Measurements from ENCODE around the gene PRMT6. TPM values are rescaled to one million over a fixed set of nuclear protein-coding genes. Genes with fewer than 3 reads are reported as not detected.

The PRMT6 gene
- total and polyA plus RNA-seq, 10 of the 15 experiments (the other 5 are each of a cell fraction or from before 2014, with no cell fraction given): 6.0 to 38.6 (median 26.3) TPM

DNA sequence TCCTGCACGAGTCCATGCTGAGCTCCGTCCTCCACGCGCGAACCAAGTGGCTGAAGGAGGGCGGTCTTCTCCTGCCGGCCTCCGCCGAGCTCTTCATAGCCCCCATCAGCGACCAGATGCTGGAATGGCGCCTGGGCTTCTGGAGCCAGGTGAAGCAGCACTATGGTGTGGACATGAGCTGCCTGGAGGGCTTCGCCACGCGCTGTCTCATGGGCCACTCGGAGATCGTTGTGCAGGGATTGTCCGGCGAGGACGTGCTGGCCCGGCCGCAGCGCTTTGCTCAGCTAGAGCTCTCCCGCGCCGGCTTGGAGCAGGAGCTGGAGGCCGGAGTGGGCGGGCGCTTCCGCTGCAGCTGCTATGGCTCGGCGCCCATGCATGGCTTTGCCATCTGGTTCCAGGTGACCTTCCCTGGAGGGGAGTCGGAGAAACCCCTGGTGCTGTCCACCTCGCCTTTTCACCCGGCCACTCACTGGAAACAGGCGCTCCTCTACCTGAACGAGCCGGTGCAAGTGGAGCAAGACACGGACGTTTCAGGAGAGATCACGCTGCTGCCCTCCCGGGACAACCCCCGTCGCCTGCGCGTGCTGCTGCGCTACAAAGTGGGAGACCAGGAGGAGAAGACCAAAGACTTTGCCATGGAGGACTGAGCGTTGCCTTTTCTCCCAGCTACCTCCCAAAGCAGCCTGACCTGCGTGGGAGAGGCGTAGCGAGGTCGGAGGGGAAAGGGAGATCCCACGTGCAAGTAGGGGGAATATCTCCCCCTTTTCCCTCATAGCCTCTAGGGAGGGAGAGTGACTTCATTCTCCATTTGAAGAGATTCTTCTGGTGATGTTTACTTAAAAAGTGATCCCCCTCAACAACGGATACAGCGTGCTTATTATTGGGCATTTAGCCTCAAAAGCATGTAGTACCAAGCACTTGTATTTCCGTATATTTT lies 991 bp downstream of the PRMT6 start (continued):
- TF ChIP-seq, protein P1, sequence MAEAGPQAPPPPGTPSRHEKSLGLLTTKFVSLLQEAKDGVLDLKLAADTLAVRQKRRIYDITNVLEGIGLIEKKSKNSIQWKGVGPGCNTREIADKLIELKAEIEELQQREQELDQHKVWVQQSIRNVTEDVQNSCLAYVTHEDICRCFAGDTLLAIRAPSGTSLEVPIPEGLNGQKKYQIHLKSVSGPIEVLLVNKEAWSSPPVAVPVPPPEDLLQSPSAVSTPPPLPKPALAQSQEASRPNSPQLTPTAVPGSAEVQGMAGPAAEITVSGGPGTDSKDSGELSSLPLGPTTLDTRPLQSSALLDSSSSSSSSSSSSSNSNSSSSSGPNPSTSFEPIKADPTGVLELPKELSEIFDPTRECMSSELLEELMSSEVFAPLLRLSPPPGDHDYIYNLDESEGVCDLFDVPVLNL (IDR thresholded peaks at IDR 0.05; ENCODE audit: low read depth, low read length): no peak
- TF ChIP-seq, protein P2, sequence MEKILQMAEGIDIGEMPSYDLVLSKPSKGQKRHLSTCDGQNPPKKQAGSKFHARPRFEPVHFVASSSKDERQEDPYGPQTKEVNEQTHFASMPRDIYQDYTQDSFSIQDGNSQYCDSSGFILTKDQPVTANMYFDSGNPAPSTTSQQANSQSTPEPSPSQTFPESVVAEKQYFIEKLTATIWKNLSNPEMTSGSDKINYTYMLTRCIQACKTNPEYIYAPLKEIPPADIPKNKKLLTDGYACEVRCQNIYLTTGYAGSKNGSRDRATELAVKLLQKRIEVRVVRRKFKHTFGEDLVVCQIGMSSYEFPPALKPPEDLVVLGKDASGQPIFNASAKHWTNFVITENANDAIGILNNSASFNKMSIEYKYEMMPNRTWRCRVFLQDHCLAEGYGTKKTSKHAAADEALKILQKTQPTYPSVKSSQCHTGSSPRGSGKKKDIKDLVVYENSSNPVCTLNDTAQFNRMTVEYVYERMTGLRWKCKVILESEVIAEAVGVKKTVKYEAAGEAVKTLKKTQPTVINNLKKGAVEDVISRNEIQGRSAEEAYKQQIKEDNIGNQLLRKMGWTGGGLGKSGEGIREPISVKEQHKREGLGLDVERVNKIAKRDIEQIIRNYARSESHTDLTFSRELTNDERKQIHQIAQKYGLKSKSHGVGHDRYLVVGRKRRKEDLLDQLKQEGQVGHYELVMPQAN (conservative IDR thresholded peaks at IDR 0.05): 0 out of 2 replicates have a peak, but pooled peaks have one; percentile 29
- TF ChIP-seq MYB (IDR thresholded peaks at IDR 0.05; ENCODE audit: borderline replicate concordance, low read depth, low read length) (no peak), MTA3 (IDR thresholded peaks at IDR 0.05; ENCODE audit: borderline replicate concordance, low read length) (no peak), ASH2L (IDR thresholded peaks at IDR 0.05; ENCODE audit: borderline replicate concordance, low read depth) (no peak), TCF3 (IDR thresholded peaks at IDR 0.05; ENCODE audit: borderline replicate concordance, insufficient read depth, low read depth, low read length) (peak; percentile 81; the same call in 1 of the 2 replicates), HSF1 (IDR thresholded peaks at IDR 0.05; ENCODE audit: low read depth, low read length) (no peak), EGR1 (IDR thresholded peaks at IDR 0.05; ENCODE audit: borderline replicate concordance in 1 of 2, low read depth in 2 of 2, low read length in 2 of 2) (peak in 1 of 2 experiments; percentile 39; a peak in 1 of 3 replicates), PBX3 (IDR thresholded peaks at IDR 0.05; ENCODE audit: insufficient replicate concordance, low read depth, low read length) (no peak), NR2F1 (conservative IDR thresholded peaks at IDR 0.05) (no peak; the same call in 1 of the 2 replicates), MYC (IDR thresholded peaks at IDR 0.05; ENCODE audit: insufficient read depth, insufficient read length, insufficient replicate concordance, low read length, severe bottlenecking) (peak; percentile 2), STAT3 (IDR thresholded peaks at IDR 0.05; ENCODE audit: low read depth, low read length) (no peak), IRF4 (IDR thresholded peaks at IDR 0.05; ENCODE audit: low read depth, low read length) (no peak), DPF2 (IDR thresholded peaks at IDR 0.05) (no peak; the same call in 1 of the 2 replicates), ZZZ3 (IDR thresholded peaks at IDR 0.05; ENCODE audit: control insufficient read depth, insufficient read length, low read depth) (no peak)
- TF ChIP-seq, protein P3, sequence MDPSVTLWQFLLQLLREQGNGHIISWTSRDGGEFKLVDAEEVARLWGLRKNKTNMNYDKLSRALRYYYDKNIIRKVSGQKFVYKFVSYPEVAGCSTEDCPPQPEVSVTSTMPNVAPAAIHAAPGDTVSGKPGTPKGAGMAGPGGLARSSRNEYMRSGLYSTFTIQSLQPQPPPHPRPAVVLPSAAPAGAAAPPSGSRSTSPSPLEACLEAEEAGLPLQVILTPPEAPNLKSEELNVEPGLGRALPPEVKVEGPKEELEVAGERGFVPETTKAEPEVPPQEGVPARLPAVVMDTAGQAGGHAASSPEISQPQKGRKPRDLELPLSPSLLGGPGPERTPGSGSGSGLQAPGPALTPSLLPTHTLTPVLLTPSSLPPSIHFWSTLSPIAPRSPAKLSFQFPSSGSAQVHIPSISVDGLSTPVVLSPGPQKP (IDR thresholded peaks at IDR 0.05; ENCODE audit: low read depth, low read length): peak; percentile 12; the same call in 1 of the 2 replicates
- TF ChIP-seq, protein P4, sequence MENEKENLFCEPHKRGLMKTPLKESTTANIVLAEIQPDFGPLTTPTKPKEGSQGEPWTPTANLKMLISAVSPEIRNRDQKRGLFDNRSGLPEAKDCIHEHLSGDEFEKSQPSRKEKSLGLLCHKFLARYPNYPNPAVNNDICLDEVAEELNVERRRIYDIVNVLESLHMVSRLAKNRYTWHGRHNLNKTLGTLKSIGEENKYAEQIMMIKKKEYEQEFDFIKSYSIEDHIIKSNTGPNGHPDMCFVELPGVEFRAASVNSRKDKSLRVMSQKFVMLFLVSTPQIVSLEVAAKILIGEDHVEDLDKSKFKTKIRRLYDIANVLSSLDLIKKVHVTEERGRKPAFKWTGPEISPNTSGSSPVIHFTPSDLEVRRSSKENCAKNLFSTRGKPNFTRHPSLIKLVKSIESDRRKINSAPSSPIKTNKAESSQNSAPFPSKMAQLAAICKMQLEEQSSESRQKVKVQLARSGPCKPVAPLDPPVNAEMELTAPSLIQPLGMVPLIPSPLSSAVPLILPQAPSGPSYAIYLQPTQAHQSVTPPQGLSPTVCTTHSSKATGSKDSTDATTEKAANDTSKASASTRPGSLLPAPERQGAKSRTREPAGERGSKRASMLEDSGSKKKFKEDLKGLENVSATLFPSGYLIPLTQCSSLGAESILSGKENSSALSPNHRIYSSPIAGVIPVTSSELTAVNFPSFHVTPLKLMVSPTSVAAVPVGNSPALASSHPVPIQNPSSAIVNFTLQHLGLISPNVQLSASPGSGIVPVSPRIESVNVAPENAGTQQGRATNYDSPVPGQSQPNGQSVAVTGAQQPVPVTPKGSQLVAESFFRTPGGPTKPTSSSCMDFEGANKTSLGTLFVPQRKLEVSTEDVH (IDR thresholded peaks at IDR 0.05; ENCODE audit: low read depth, partially characterized antibody): no peak

Measured in GM12878 (cell line).